D341Med (cell line): ENCODE measurements around the gene CYP26B1.
"Not testable (repeated sequence)": the region's sequence is repeated elsewhere in the genome, so short reads cannot be mapped to it uniquely, and the experiment has no call there.

Source experiments
- DNase-seq: peaks from one replicate; pipeline ENCODE4 v3.0.0; 2012; ENCODE audit warnings: low spot score

The CYP26B1 gene

GRCh38 chr2:72109291-72109690 lies 38.4 kb downstream of the CYP26B1 start:
- DNase-seq: no peak

- DNase-seq: no peak
Observed at GRCh38 chr2:72108121-72108520, 39.5 kb downstream of the CYP26B1 start.

GRCh38 chr2:72106978-72107377 lies 40.7 kb downstream of the CYP26B1 start:
- DNase-seq: no peak

- DNase-seq: no peak
Observed at GRCh38 chr2:72104821-72105588, 42.7 kb downstream of the CYP26B1 start.

- no peak for DNase-seq
Observed at GRCh38 chr2:72103690-72104089, 44.0 kb downstream of the CYP26B1 start.

GRCh38 chr2:72103161-72103560 lies 44.5 kb downstream of the CYP26B1 start:
- no peak for DNase-seq

GRCh38 chr2:72098935-72099334 lies 48.7 kb downstream of the CYP26B1 start:
- no peak for DNase-seq

GRCh38 chr2:72097276-72097675 lies 50.4 kb downstream of the CYP26B1 start:
- no peak for DNase-seq

GRCh38 chr2:72096181-72096580 lies 51.5 kb downstream of the CYP26B1 start:
- no peak for DNase-seq

- DNase-seq: no peak
Observed at GRCh38 chr2:72095364-72095763, 52.3 kb downstream of the CYP26B1 start.

- DNase-seq: no peak
Observed at GRCh38 chr2:72094701-72095100, 53.0 kb downstream of the CYP26B1 start.

GRCh38 chr2:72092111-72092510 lies 55.6 kb downstream of the CYP26B1 start:
- no peak for DNase-seq

- no peak for DNase-seq
Observed at GRCh38 chr2:72090781-72091482, 56.7 kb downstream of the CYP26B1 start.

- DNase-seq: no peak
Observed at GRCh38 chr2:72090271-72090720, 57.4 kb downstream of the CYP26B1 start.

- DNase-seq: no peak
Observed at GRCh38 chr2:72089537-72089936, 58.1 kb downstream of the CYP26B1 start.

GRCh38 chr2:72089028-72089427 lies 58.6 kb downstream of the CYP26B1 start:
- no peak for DNase-seq

- not testable (repeated sequence) for DNase-seq
Observed at GRCh38 chr2:72086871-72087633, 60.6 kb downstream of the CYP26B1 start.

- DNase-seq: no peak
Observed at GRCh38 chr2:72085513-72085912, 62.1 kb downstream of the CYP26B1 start.

- DNase-seq: no peak
Observed at GRCh38 chr2:72085036-72085435, 62.6 kb downstream of the CYP26B1 start.

GRCh38 chr2:72084584-72084976 lies 63.1 kb downstream of the CYP26B1 start:
- no peak for DNase-seq

- DNase-seq: no peak
Observed at GRCh38 chr2:72083751-72084583, 63.7 kb downstream of the CYP26B1 start.

GRCh38 chr2:72082887-72083286 lies 64.8 kb downstream of the CYP26B1 start:
- no peak for DNase-seq
